IMR-90 (cell line): ENCODE results near the gene GNAS. TPM values are rescaled to one million over a fixed set of nuclear protein-coding genes. Genes with fewer than 3 reads are reported as not detected.

Experiments used
- ATAC-seq: fragments of 200-7000 bp; cut with Tn5 transposase; 2 replicates; pipeline ENCODE4 v1.9.1; 2020; ENCODE audit warnings: low read depth, mild to moderate bottlenecking, moderate library complexity
- BruUV-seq: library from RNA; stranded (reverse); fragments of 400-500 nt; replicated peaks from 2 replicates; lab custom pipeline; 2021; lab: Mats Ljungman, UMichigan
- CTCF ChIA-PET: fragments of 300-600 bp; formaldehyde crosslinking; extraction: SDS; loops from one replicate; lab custom pipeline; 2021; ENCODE audit warnings: antibody characterized with exemption; lab: Yijun Ruan, JAX
- POLR2A ChIA-PET: fragments of 300-600 bp; sonication (Branson Sonifier 250); formaldehyde crosslinking; loops from one replicate; lab custom pipeline; 2022; ENCODE audit warnings: antibody characterized with exemption; ENCODE audit not compliant: unreplicated experiment; lab: Charles Lee
- DNase-seq: peaks from one replicate; pipeline ENCODE4 v3.0.0; 2013
- H2AFZ ChIP-seq: replicated peaks from 2 replicates; pipeline ENCODE3; 2013; ENCODE audit warnings: low read length, mild to moderate bottlenecking; ENCODE audit not compliant: poor library complexity
- H2AK5ac ChIP-seq: 2 replicates; pipeline ENCODE4 v1.6.1; 2013; ENCODE audit warnings: low read depth, low read length, inconsistent platforms
- H2AK9ac ChIP-seq: replicated peaks from 2 replicates; pipeline ENCODE3; 2013; ENCODE audit warnings: mild to moderate bottlenecking, low read depth, low read length, moderate library complexity; ENCODE audit not compliant: poor library complexity
- H2BK120ac ChIP-seq: 2 replicates; pipeline ENCODE4 v1.6.1; 2013; ENCODE audit warnings: low read depth, low read length, inconsistent platforms
- H2BK15ac ChIP-seq: 3 replicates; pipeline ENCODE4 v1.6.1; 2013; ENCODE audit warnings: low read depth, low read length, inconsistent platforms
- H2BK20ac ChIP-seq: 2 replicates; pipeline ENCODE4 v1.6.1; 2013; ENCODE audit warnings: low read depth, mild to moderate bottlenecking, inconsistent platforms, low read length, moderate library complexity
- H2BK5ac ChIP-seq: 2 replicates; pipeline ENCODE4 v1.6.1; 2013; ENCODE audit warnings: mild to moderate bottlenecking, low read depth, low read length, inconsistent platforms; ENCODE audit not compliant: poor library complexity, severe bottlenecking
- H3K14ac ChIP-seq: replicated peaks from 2 replicates; pipeline ENCODE4 v1.6.1; 2013; ENCODE audit warnings: low read depth, low read length, inconsistent platforms
- H3K18ac ChIP-seq: 2 replicates; pipeline ENCODE4 v1.6.1; 2013; ENCODE audit warnings: low read depth, low read length, control low read depth
- H3K23ac ChIP-seq: 2 replicates; pipeline ENCODE4 v1.6.1; 2013; ENCODE audit warnings: low read depth, low read length, inconsistent platforms
- H3K27ac ChIP-seq: 2 replicates; pipeline ENCODE4 v1.5.1; 2013; ENCODE audit warnings: mild to moderate bottlenecking, control low read depth, low read length; ENCODE audit not compliant: insufficient read depth
- H3K27me3 ChIP-seq: 2 replicates; pipeline ENCODE4 v1.6.1; 2013; ENCODE audit warnings: low read length; ENCODE audit not compliant: control insufficient read depth, insufficient read depth
- H3K36me3 ChIP-seq: 2 replicates; pipeline ENCODE4 v1.6.1; 2013; ENCODE audit warnings: low read length, mixed read lengths; ENCODE audit not compliant: control insufficient read depth, insufficient read depth
- H3K4ac ChIP-seq: 2 replicates; pipeline ENCODE4 v1.6.1; 2013; ENCODE audit warnings: low read depth, low read length, inconsistent platforms
- H3K4me1 ChIP-seq: 2 replicates; pipeline ENCODE4 v1.6.1; 2013; ENCODE audit warnings: low read length, mixed read lengths; ENCODE audit not compliant: control insufficient read depth, insufficient read depth
- H3K4me2 ChIP-seq: 2 replicates; pipeline ENCODE4 v1.6.1; 2013; ENCODE audit warnings: low read depth, mild to moderate bottlenecking, control low read depth, low read length, moderate library complexity
- H3K4me3 ChIP-seq: 2 replicates; pipeline ENCODE4 v1.5.1; 2013; ENCODE audit warnings: low read depth, mild to moderate bottlenecking, control low read depth, low read length, moderate library complexity; ENCODE audit not compliant: insufficient read depth
- H3K56ac ChIP-seq: 2 replicates; pipeline ENCODE4 v1.6.1; 2013; ENCODE audit warnings: low read length, inconsistent platforms; ENCODE audit not compliant: insufficient read depth; ENCODE audit errors: extremely low read depth
- H3K79me1 ChIP-seq, 2 experiments: 2 replicates each; pipeline ENCODE4 v1.6.1; 2013; ENCODE audit warnings: low read length in 2 of 2, inconsistent platforms in 1 of 2, low read depth in 1 of 2
- H3K9ac ChIP-seq: 2 replicates; pipeline ENCODE4 v1.6.1; 2013; ENCODE audit warnings: low read depth, low read length, control low read depth
- H3K9me1 ChIP-seq: 2 replicates; pipeline ENCODE4 v1.6.1; 2013; ENCODE audit warnings: low read length, inconsistent platforms; ENCODE audit not compliant: insufficient read depth
- H3K9me3 ChIP-seq: 2 replicates; pipeline ENCODE4 v1.6.1; 2013; ENCODE audit warnings: low read length; ENCODE audit not compliant: control insufficient read depth, insufficient read depth
- H4K20me1 ChIP-seq: 2 replicates; pipeline ENCODE4 v1.6.1; 2013; ENCODE audit warnings: low read length, inconsistent platforms; ENCODE audit not compliant: insufficient read depth
- H4K5ac ChIP-seq: 2 replicates; pipeline ENCODE4 v1.6.1; 2013; ENCODE audit warnings: mild to moderate bottlenecking, low read depth, low read length, control low read depth
- H4K8ac ChIP-seq, 2 experiments: 2 replicates each; pipeline ENCODE4 v1.6.1; 2013; ENCODE audit warnings: low read depth in 2 of 2, low read length in 2 of 2, control low read depth in 1 of 2, inconsistent platforms in 1 of 2
- H4K91ac ChIP-seq: 2 replicates; pipeline ENCODE4 v1.6.1; 2013; ENCODE audit warnings: low read depth, low read length, inconsistent platforms; ENCODE audit not compliant: insufficient read depth
- CEBPB ChIP-seq: IDR thresholded peaks from 2 replicates; pipeline ENCODE4 v1.6.1; 2012; ENCODE audit warnings: low read depth, low read length, improper control_type of control experiment
- NFE2L2 ChIP-seq: fragments of 150-350 bp; IDR thresholded peaks from 2 replicates; pipeline ENCODE4 v1.6.1; 2016; ENCODE audit warnings: low read depth, mild to moderate bottlenecking, low read length
- RCOR1 ChIP-seq: IDR thresholded peaks from 2 replicates; pipeline ENCODE4 v1.6.1; 2012; ENCODE audit warnings: mild to moderate bottlenecking, low read length, improper control_type of control experiment; ENCODE audit not compliant: insufficient replicate concordance
- WGBS, 2 experiments: methylation state at CpG; one replicate each; pipeline versions ENCODE4 v1.1.5 to v1.1.7; 2013; ENCODE audit warnings: missing lambda C conversion rate in 2 of 2; ENCODE audit not compliant: insufficient read length in 1 of 2; ENCODE audit errors: extremely low coverage in 2 of 2; 5-methylcytosine and 5-hydroxymethylcytosine counted together
- dilution Hi-C: fragments of 300-500 bp; cut with HindIII; formaldehyde crosslinking; loops from one replicate; pipeline ENCODE4 v1.14.3; 2018; ENCODE audit warnings: low sequenced_read_pairs; ENCODE audit not compliant: unreplicated experiment
- in situ Hi-C: fragments of 300-500 bp; cut with MboI; formaldehyde crosslinking; loops from 3 replicates; pipeline ENCODE4 v1.14.3; 2019; ENCODE audit warnings: low sequenced_read_pairs, inconsistent platforms, mixed read lengths
- intact Hi-C: fragments of 100-400 bp; cut with micrococcal nuclease; formaldehyde crosslinking; loops from 2 replicates; pipeline ENCODE4 v1.10.0; 2022
- polyA plus RNA-seq, 3 experiments: library from polyadenylated mRNA; depleted of rRNA; stranded (reverse); fragments of >200 nt; gene quantifications; 2 replicates each; pipeline ENCODE4 v1.2.3, GENCODE V29; 2012; ENCODE audit warnings: low replicate concordance in 1 of 3
- total RNA-seq: library from RNA; depleted of rRNA; stranded (reverse); fragments of >200 nt; gene quantifications from 2 replicates; pipeline ENCODE4 v1.2.3, GENCODE V29; 2012

The GNAS gene
- total and polyA plus RNA-seq, 2 of the 4 experiments (the other 2 are of a cell fraction), result 397 to 1,356 TPM

DNA sequence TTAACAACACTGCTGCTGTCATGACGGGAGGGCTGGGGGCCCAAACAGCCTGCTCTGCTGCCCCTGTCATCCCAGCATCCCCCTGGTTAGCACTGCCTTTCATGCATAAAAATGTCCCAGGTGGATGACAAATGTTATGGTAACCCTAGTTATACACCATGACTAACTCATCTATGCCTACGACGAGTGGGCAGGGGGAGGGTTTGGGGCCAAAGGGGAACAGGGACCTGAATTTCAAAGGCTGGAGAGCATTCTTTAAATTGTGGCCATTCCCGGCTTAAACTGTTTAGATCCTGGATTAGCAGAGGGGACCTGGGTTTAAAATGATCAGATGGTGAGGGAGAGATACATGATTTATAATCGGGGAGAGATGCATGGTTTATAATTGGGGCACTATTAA, 26.2 kb upstream of the GNAS start:
- WGBS, 2 experiments, result 75% methylated on average over 1 of the region's 5 CpGs; no CpG with 5 or more reads in 1 of the 2 experiments
- Histone ChIP-seq H3K27ac (no peak overlapping the region), H3K4me3 (no peak overlapping the region), H3K9ac (no peak overlapping the region), H2AK5ac (no peak overlapping the region), H3K79me1 (no peaks in the 10 kb centered on the region), H2BK20ac (no peak overlapping the region), H3K4ac (no peak overlapping the region), H3K27me3 (no peaks in the 10 kb centered on the region; the same call in none of the 2 replicates), H4K8ac (no peak overlapping the region), H3K36me3 (peaks cover 4% of the 10 kb centered on the region; the same call in 1 of the 2 replicates), H4K91ac (no peak overlapping the region), H2BK5ac (no peak overlapping the region), H3K4me1 (no peaks in the 10 kb centered on the region), H3K14ac (no peak overlapping the region), H3K23ac (no peak overlapping the region), H3K9me3 (no peaks in the 10 kb centered on the region), H2AK9ac (no peak overlapping the region), H3K4me2 (no peak overlapping the region), H3K56ac (no peak overlapping the region), H2AFZ (no peak overlapping the region), H4K5ac (no peak overlapping the region), H4K20me1 (no peaks in the 10 kb centered on the region; the same call in 1 of the 2 replicates), H3K9me1 (no peaks in the 10 kb centered on the region; the same call in 1 of the 2 replicates), H2BK120ac (no peak overlapping the region), H3K18ac (no peak overlapping the region), H2BK15ac (no peak overlapping the region)
- intact Hi-C loops, result no loop called here
- no TSS peak for BruUV-seq
- ATAC-seq (no peak), DNase-seq (no peak)
- in situ Hi-C loops, result no loop called here
- no peak for TF ChIP-seq RCOR1
- TF ChIP-seq CEBPB, result no peak
- no peak for TF ChIP-seq NFE2L2
- POLR2A ChIA-PET, result no interaction called here
- CTCF ChIA-PET, result no interaction called here
- dilution Hi-C loops, result no loop called here
